ENCODE measurements around the gene EPX. TPM values are rescaled to one million over a fixed set of nuclear protein-coding genes. Genes with fewer than 3 reads are reported as not detected.
A peak's percentile ranks its signal among the peaks of the same experiment; 100 is the strongest.

EPX gene
- polyA plus RNA-seq, 2 of the 4 experiments (the other 2 are of a cell fraction): not detected

- Histone ChIP-seq H3K9me3 (0 out of 3 replicates have a peak, but pooled peaks cover 4% of the 10 kb centered on the region), H3K4me2 (peak overlapping the region; percentile 98), H3K4me1 (peaks cover 8% of the 10 kb centered on the region), H3K4me3 (peak overlapping the region; percentile 43), H3K27ac (peak overlapping the region; percentile 52 to 72; a peak in 5 of 6 replicates)
- POLR2A ChIA-PET: no interaction called here
- 23% methylated on average over 28 of the region's 57 CpGs for WGBS (ENCODE audit: missing lambda C conversion rate)
- CTCF ChIA-PET: interaction anchor here (0.6 to 6.8 kb wide), 57 partner anchors 8 to 874 kb away, joined by 3 to 69 read pairs (median 4); partner anchors contain the start of genes LPO, MKS1, MPO and MTMR4
- FAIRE-seq (no peak), DNase-seq (ENCODE audit: low read depth in 1 of 2, low spot score in 1 of 2) (peak; percentile 60 to 95), ATAC-seq (peak; percentile 70 to 91)
- TF ChIP-seq ZFP36 (IDR thresholded peaks at IDR 0.05; ENCODE audit: borderline replicate concordance, partially characterized antibody) (no peak), KDM1A (IDR thresholded peaks at IDR 0.05; ENCODE audit: low read depth) (no peak), ESRRA (IDR thresholded peaks at IDR 0.05; ENCODE audit: borderline replicate concordance, low read length) (no peak), FOSL2 (IDR thresholded peaks at IDR 0.05) (no peak), FOSL2 (CRISPR knock-in tag; IDR thresholded peaks at IDR 0.05) (no peak), KDM5A (IDR thresholded peaks at IDR 0.05) (no peak), RAD21 (conservative IDR thresholded peaks at IDR 0.05 in 1 of 2, IDR thresholded peaks at IDR 0.05 in 1 of 2) (peak; percentile 58 to 79), TP53 (CRISPR knock-in tag; IDR thresholded peaks at IDR 0.05) (no peak), ZSCAN20 (CRISPR knock-in tag; IDR thresholded peaks at IDR 0.05) (no peak), BCL3 (IDR thresholded peaks at IDR 0.05) (no peak), BHLHE40 (IDR thresholded peaks at IDR 0.05; ENCODE audit: low read depth, low read length) (peak; percentile 96), NR3C1 (IDR thresholded peaks at IDR 0.05) (no peak), HOXB5 (CRISPR knock-in tag; IDR thresholded peaks at IDR 0.05) (no peak), REST (IDR thresholded peaks at IDR 0.05) (no peak), RFX5 (IDR thresholded peaks at IDR 0.05) (no peak), CBX8 (IDR thresholded peaks at IDR 0.05) (no peak), POLR2AphosphoS2 (conservative IDR thresholded peaks at IDR 0.05; ENCODE audit: low read length) (no peak), HOXA7 (CRISPR knock-in tag; IDR thresholded peaks at IDR 0.05) (no peak), HEYL (CRISPR knock-in tag; IDR thresholded peaks at IDR 0.05) (no peak), EP300 (IDR thresholded peaks at IDR 0.05) (no peak), CHD2 (IDR thresholded peaks at IDR 0.05; ENCODE audit: low read length, partially characterized antibody) (no peak), GATA3 (IDR thresholded peaks at IDR 0.05; ENCODE audit: borderline replicate concordance) (no peak), PHF8 (IDR thresholded peaks at IDR 0.05; ENCODE audit: borderline replicate concordance, low read depth) (no peak), TFCP2L1 (CRISPR knock-in tag; IDR thresholded peaks at IDR 0.05) (no peak), ZC3H11A (IDR thresholded peaks at IDR 0.05) (no peak), E2F6 (IDR thresholded peaks at IDR 0.05; ENCODE audit: borderline replicate concordance, low read depth) (peak; percentile 98), ATOH8 (CRISPR knock-in tag; IDR thresholded peaks at IDR 0.05; ENCODE audit: low read depth) (no peak), ZNF302 (CRISPR knock-in tag; IDR thresholded peaks at IDR 0.05) (no peak), EHMT2 (IDR thresholded peaks at IDR 0.05; ENCODE audit: low read depth) (no peak), CBX2 (IDR thresholded peaks at IDR 0.05; ENCODE audit: borderline replicate concordance, low read depth) (no peak), HDAC2 (IDR thresholded peaks at IDR 0.05) (no peak), HMGXB4 (CRISPR knock-in tag; IDR thresholded peaks at IDR 0.05; ENCODE audit: borderline replicate concordance) (no peak), MAX (IDR thresholded peaks at IDR 0.05) (peak; percentile 100), CEBPB (IDR thresholded peaks at IDR 0.05) (no peak)
These were observed 57.0 kb downstream of the EPX start for GRCh38 chr17:58249270-58250133.
